ENCODE measurements around the gene MAGI2.

- no peak for TF ChIP-seq CTCF (IDR thresholded peaks at IDR 0.05)
- no peak for TF ChIP-seq EP300 (IDR thresholded peaks at IDR 0.05)
- TF ChIP-seq POLR2A (IDR thresholded peaks at IDR 0.05): no peak
- no peak for TF ChIP-seq POLR2AphosphoS5 (IDR thresholded peaks at IDR 0.05)
Observed at GRCh38 chr7:78688376-78688775, 765.1 kb downstream of the MAGI2 start.
